EH (cell line): ENCODE measurements around the gene GTSF1L.

ENCODE experiments used
- DNase-seq: peaks from one replicate; pipeline ENCODE4 v3.0.0-alpha.2; 2015; ENCODE audit warnings: low read depth

The GTSF1L gene

GRCh38 chr20:43744966-43745730 is 18.3 kb upstream of the GTSF1L start:
- peak; percentile 19 for DNase-seq

GRCh38 chr20:43744151-43744611 is 17.4 kb upstream of the GTSF1L start:
- peak; percentile 30 for DNase-seq

- no peak for DNase-seq
Measured at GRCh38 chr20:43740642-43741041, 13.8 kb upstream of the GTSF1L start.

GRCh38 chr20:43739148-43739749 is 12.4 kb upstream of the GTSF1L start:
- DNase-seq = no peak

GRCh38 chr20:43737925-43738324 is 11.1 kb upstream of the GTSF1L start:
- no peak for DNase-seq

GRCh38 chr20:43736588-43737158 is 9.9 kb upstream of the GTSF1L start:
- peak; percentile 25 for DNase-seq

GRCh38 chr20:43731927-43732326 is 5.1 kb upstream of the GTSF1L start:
- no peak for DNase-seq

GRCh38 chr20:43731469-43731868 is 4.7 kb upstream of the GTSF1L start:
- DNase-seq = peak; percentile 69

GRCh38 chr20:43728686-43729255 is 2.0 kb upstream of the GTSF1L start:
- no peak for DNase-seq

GRCh38 chr20:43727980-43728590 is 1.3 kb upstream of the GTSF1L start:
- peak; percentile 15 for DNase-seq

GRCh38 chr20:43726333-43726732 is 469 bp downstream of the GTSF1L start:
- no peak for DNase-seq

GRCh38 chr20:43725666-43726065 is 1.1 kb downstream of the GTSF1L start:
- no peak for DNase-seq

- DNase-seq = no peak
Measured at GRCh38 chr20:43724383-43724782, 2.4 kb downstream of the GTSF1L start.

GRCh38 chr20:43723735-43724134 is 3.1 kb downstream of the GTSF1L start:
- no peak for DNase-seq

GRCh38 chr20:43723186-43723585 is 3.6 kb downstream of the GTSF1L start:
- no peak for DNase-seq

GRCh38 chr20:43722153-43722505 is 4.7 kb downstream of the GTSF1L start:
- no peak for DNase-seq

GRCh38 chr20:43721429-43722152 is 5.2 kb downstream of the GTSF1L start:
- no peak for DNase-seq

- DNase-seq = peak; percentile 21
Measured at GRCh38 chr20:43721097-43721428, 5.7 kb downstream of the GTSF1L start.

GRCh38 chr20:43720007-43720406 is 6.8 kb downstream of the GTSF1L start:
- no peak for DNase-seq

- no peak for DNase-seq
Measured at GRCh38 chr20:43717616-43717995, 9.2 kb downstream of the GTSF1L start.

GRCh38 chr20:43716757-43717615 is 9.8 kb downstream of the GTSF1L start:
- no peak for DNase-seq
